22Rv1 (cell line): ENCODE measurements around the gene PCSK7.

Experiments used
- H3K27ac ChIP-seq: fragments of 450-650 bp; 2 replicates; pipeline ENCODE4 v1.5.1; 2017
- ZFX ChIP-seq: fragments of 450-650 bp; IDR thresholded peaks from 2 replicates; pipeline ENCODE4 v1.6.1; 2017; ENCODE audit warnings: antibody characterized with exemption, borderline replicate concordance
- TF ChIP-seq, protein P1 (sequence below): fragments of 450-650 bp; IDR thresholded peaks from 2 replicates; pipeline ENCODE4 v1.5.1; 2017; ENCODE audit warnings: mild to moderate bottlenecking

The PCSK7 gene

GRCh38 chr11:117219455-117219854 lies 12.4 kb downstream of the PCSK7 start:
- TF ChIP-seq ZFX, result no peak
- TF ChIP-seq, protein P1, sequence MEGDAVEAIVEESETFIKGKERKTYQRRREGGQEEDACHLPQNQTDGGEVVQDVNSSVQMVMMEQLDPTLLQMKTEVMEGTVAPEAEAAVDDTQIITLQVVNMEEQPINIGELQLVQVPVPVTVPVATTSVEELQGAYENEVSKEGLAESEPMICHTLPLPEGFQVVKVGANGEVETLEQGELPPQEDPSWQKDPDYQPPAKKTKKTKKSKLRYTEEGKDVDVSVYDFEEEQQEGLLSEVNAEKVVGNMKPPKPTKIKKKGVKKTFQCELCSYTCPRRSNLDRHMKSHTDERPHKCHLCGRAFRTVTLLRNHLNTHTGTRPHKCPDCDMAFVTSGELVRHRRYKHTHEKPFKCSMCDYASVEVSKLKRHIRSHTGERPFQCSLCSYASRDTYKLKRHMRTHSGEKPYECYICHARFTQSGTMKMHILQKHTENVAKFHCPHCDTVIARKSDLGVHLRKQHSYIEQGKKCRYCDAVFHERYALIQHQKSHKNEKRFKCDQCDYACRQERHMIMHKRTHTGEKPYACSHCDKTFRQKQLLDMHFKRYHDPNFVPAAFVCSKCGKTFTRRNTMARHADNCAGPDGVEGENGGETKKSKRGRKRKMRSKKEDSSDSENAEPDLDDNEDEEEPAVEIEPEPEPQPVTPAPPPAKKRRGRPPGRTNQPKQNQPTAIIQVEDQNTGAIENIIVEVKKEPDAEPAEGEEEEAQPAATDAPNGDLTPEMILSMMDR, result no peak
- H3K27ac ChIP-seq, result no peak overlapping the region

DNA sequence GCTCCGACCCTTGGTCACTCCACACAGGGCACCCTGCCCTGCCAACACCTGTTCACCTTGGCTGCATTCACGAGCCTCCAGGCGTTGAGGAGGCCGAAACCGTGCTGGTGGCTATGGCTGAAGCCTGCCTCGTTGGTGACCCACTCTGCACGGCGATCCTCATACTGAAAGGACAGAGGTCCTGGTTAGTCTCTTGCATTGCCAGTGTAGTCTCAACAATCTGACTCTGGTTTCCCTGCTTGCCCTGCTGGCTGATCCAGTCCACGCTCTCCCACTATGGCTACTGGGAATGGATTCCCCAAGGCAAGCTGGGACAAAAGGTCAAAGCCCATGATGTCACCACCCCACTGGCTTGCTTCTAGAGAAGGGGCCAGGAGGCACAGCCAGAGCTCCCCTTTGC lies 12.9 kb downstream of the PCSK7 start:
- no peak for TF ChIP-seq ZFX
- TF ChIP-seq, protein P1, result no peak
- H3K27ac ChIP-seq, result no peak overlapping the region

DNA sequence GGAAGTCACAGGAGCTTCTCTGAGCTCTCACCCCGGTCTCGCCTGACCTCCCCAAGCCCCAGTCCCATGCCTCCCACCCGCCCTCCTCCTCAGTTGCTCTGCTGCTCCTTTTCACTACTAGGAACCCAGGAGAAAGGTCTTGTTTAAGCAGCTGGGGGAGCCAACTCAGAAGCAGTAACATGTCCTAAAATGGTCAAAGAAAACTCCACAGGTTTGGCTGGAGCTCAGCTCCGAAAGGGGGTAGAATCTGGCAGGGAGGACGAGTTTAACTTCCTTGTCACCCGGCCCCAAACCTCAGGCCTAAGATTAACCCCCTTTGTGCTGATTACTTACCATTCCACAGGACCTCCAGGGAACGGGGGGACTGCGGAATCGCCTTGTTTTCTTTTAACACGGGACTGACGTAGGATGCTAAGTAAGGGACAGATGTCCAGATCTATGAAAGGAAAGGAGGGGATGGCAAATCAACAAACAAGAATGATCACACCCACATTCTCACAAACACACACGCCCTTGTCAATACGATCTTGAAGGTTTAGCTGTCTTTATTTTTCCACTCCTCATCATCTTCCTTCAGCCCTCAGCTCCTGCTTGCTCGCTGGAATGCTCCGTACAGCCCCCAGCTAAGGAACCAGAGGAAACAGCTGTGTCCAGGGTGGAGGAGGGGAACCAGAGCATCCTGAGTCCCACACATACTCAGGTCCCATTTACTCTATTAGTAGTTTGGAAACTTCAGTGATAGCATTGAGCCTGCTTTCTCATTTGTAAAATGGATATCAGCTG lies 13.5 kb downstream of the PCSK7 start:
- TF ChIP-seq ZFX, result no peak
- TF ChIP-seq, protein P1, result no peak
- no peak overlapping the region for H3K27ac ChIP-seq

- no peak for TF ChIP-seq ZFX
- TF ChIP-seq, protein P1, result no peak
- H3K27ac ChIP-seq, result no peak overlapping the region
Observed at GRCh38 chr11:117217141-117218084, 14.5 kb downstream of the PCSK7 start.

DNA sequence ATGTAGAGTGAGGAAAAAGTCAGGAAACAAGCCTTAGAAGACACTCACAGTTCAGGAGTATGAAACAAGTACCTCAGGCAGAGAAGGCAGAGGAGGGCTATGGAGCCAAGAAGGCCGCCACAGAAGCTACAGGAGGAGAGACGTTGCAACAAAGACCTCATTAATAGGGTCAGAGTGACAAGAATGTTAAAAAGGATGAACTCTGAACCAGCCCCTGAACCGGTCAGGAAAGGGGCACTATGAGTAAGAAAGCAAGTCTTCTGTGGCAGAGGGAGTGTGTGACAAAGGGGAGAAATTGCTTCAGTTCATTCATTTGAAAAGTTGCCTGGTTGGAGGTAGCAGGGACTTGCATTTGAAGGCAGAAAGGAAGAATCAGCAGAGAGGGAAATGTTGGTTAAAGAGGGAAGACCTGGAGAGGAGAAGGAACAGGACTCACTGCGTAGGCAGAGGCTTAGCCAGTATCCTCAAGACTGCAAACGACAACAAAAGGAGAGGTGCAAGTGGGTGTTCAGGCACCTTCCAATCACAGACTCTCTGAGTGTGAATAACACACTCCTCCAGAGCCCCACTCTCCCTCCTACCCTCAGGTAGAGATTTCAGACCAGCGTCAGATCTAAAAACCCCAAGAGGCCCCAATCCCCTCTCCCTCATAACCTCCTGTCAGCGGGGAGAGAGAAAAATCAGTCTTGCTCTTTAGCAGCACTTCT lies 17.3 kb downstream of the PCSK7 start:
- no peak overlapping the region for H3K27ac ChIP-seq
- TF ChIP-seq, protein P1, result no peak
- TF ChIP-seq ZFX, result no peak

DNA sequence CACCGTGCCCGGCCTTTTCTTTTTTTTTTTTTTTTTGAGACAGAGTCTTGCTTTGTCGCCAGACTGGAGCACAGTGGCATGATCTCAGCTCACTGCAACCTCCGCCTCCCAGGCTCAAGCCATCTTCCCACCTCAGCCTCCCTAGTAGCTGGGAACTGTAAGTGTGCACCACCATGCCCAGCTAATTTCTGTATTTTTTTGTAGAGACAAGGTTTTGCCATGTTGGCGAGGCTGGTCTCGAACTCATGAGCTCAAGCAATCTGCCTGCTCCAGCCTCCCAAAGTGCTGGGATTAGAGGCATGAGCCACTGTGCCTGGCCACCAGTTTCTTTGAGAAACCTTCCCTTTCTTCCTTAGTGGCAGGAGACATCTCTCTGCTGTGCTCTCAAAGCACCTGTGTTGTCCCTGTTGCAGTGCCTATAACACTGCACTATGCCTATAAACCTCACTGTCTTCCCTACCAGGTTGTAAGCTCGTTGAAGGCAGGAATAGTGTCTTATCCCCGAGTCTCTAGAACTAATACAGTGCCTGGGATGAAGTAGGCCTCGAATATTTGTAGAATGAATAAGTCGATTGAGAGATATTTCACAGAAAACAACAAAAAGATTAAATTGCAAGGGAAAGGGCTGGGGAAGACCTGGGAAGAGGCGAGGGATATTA lies 19.0 kb downstream of the PCSK7 start:
- TF ChIP-seq, protein P1, result no peak
- TF ChIP-seq ZFX, result no peak
- H3K27ac ChIP-seq, result no peak overlapping the region
